ENCODE data around the gene TCHH. TPM values are rescaled to one million over a fixed set of nuclear protein-coding genes. Genes with fewer than 3 reads are reported as not detected.

TCHH gene
- total and polyA plus RNA-seq, 2 of the 13 experiments (the other 11 are each of a cell fraction or from before 2014, with no cell fraction given), result not detected

GRCh38 chr1:152151646-152152045 lies 36.4 kb upstream of the TCHH start (continued):
- TF ChIP-seq ATF6 (CRISPR knock-in tag; conservative IDR thresholded peaks at IDR 0.05) (no peak), ZNF550 (CRISPR knock-in tag; IDR thresholded peaks at IDR 0.05; ENCODE audit: borderline replicate concordance) (no peak)

DNA sequence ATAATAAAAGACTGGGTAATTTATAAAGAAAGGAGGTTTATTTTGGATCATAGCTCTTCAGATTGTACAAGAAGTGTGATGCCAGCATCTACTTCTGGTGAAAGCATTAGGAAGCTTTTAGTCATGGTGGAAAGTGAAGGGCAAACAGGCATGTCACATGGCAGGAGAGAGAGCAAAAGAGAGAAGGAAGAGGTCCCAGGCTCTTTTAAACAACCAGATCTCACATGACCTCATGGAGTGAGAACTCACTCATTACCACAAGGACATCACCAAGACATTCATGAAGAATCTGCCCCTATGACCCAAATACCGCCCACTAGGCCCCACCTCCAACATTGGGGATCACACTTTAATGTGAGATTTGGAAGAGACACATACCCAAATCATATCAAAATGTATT lies 33.7 kb upstream of the TCHH start:
- Histone ChIP-seq H4K20me1 (ENCODE audit: insufficient read depth, low read length) (no peaks in the 10 kb centered on the region), H3K27me3 (ENCODE audit: control insufficient read depth in 1 of 2, insufficient read depth in 2 of 2, low read length in 2 of 2) (no peaks in the 10 kb centered on the region), H3K36me3 (replicated peaks in 1 of 2; ENCODE audit: control insufficient read depth in 1 of 2, insufficient read depth in 2 of 2, low read length in 2 of 2) (no peaks in the 10 kb centered on the region), H3K9ac (ENCODE audit: insufficient read depth, low read depth, low read length) (no peak overlapping the region), H3K79me2 (ENCODE audit: insufficient read depth, low read length) (no peaks in the 10 kb centered on the region), H3K4me2 (ENCODE audit: low read depth, low read length) (no peak overlapping the region), H3K4me3 (replicated peaks in 1 of 3; ENCODE audit: insufficient read depth in 1 of 3, low read depth in 2 of 3, low read length in 3 of 3) (no peak overlapping the region), H3K4me1 (ENCODE audit: insufficient read depth, low read length) (no peaks in the 10 kb centered on the region), H2AFZ (ENCODE audit: low read length) (no peak overlapping the region), H3K27ac (ENCODE audit: extremely low read length, insufficient read depth, low read length) (no peak overlapping the region), H3K9me3 (ENCODE audit: low read length) (peaks cover 26% of the 10 kb centered on the region; the same call in 1 of the 2 replicates)
- TF ChIP-seq ERF (CRISPR knock-in tag; IDR thresholded peaks at IDR 0.05) (no peak), JUNB (CRISPR knock-in tag; IDR thresholded peaks at IDR 0.05; ENCODE audit: borderline replicate concordance) (no peak), SIN3A (IDR thresholded peaks at IDR 0.05; ENCODE audit: borderline replicate concordance, low read depth, low read length) (no peak), SIX1 (CRISPR knock-in tag; IDR thresholded peaks at IDR 0.05; ENCODE audit: borderline replicate concordance) (no peak), ZNF639 (CRISPR knock-in tag; conservative IDR thresholded peaks at IDR 0.05) (no peak), TIGD3 (CRISPR knock-in tag; IDR thresholded peaks at IDR 0.05; ENCODE audit: borderline replicate concordance) (no peak), HOXD1 (CRISPR knock-in tag; IDR thresholded peaks at IDR 0.05) (no peak), GTF2F1 (IDR thresholded peaks at IDR 0.05; ENCODE audit: low read length) (no peak)
- TF ChIP-seq, protein P1, sequence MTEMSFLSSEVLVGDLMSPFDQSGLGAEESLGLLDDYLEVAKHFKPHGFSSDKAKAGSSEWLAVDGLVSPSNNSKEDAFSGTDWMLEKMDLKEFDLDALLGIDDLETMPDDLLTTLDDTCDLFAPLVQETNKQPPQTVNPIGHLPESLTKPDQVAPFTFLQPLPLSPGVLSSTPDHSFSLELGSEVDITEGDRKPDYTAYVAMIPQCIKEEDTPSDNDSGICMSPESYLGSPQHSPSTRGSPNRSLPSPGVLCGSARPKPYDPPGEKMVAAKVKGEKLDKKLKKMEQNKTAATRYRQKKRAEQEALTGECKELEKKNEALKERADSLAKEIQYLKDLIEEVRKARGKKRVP (CRISPR knock-in tag; IDR thresholded peaks at IDR 0.05), result no peak
- TF ChIP-seq, protein P2, sequence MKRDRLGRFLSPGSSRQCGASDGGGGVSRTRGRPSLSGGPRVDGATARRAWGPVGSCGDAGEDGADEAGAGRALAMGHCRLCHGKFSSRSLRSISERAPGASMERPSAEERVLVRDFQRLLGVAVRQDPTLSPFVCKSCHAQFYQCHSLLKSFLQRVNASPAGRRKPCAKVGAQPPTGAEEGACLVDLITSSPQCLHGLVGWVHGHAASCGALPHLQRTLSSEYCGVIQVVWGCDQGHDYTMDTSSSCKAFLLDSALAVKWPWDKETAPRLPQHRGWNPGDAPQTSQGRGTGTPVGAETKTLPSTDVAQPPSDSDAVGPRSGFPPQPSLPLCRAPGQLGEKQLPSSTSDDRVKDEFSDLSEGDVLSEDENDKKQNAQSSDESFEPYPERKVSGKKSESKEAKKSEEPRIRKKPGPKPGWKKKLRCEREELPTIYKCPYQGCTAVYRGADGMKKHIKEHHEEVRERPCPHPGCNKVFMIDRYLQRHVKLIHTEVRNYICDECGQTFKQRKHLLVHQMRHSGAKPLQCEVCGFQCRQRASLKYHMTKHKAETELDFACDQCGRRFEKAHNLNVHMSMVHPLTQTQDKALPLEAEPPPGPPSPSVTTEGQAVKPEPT (CRISPR knock-in tag; IDR thresholded peaks at IDR 0.05; ENCODE audit: low read depth), result no peak
- POLR2A ChIA-PET, result no interaction called here
- CTCF ChIA-PET (ENCODE audit: low intra/inter-chr PET ratio, low total read pairs), result no interaction called here
- FAIRE-seq (no peak), DNase-seq (ENCODE audit: low spot score) (no peak), ATAC-seq (no peak)
- BruUV-seq (replicated peaks), result no TSS peak
- intact Hi-C loops (cut with micrococcal nuclease; ENCODE audit: unreplicated experiment) (no loop called here), in situ Hi-C loops (cut with HindIII; ENCODE audit: extremely low pct_ligation_motif_present, low pct_unique_long_range_greater_than_20kb) (no loop called here)
- 0% methylated on average over 1 of the region's 1 CpG for WGBS (ENCODE audit: low lambda C conversion rate)
